Measurements from ENCODE around the gene DMD. TPM values are rescaled to one million over a fixed set of nuclear protein-coding genes. Genes with fewer than 3 reads are reported as not detected.

Gene DMD
- total and polyA plus RNA-seq, 2 of the 8 experiments (the other 6 are each of a cell fraction or from before 2014, with no cell fraction given) = 4.8 to 7.4 TPM

- no peak overlapping the region for H3K4me2 ChIP-seq (ENCODE audit: insufficient read depth in 1 of 2, low read depth in 2 of 2, low read length in 2 of 2)
- no peak overlapping the region for H2BK15ac ChIP-seq (ENCODE audit: low read length)
- H3K4ac ChIP-seq (replicated peaks; ENCODE audit: insufficient read length, low read depth, low read length) = no peak overlapping the region
- no peak overlapping the region for H2BK5ac ChIP-seq (ENCODE audit: low read depth, low read length)
- no peaks in the 10 kb centered on the region for H4K20me1 ChIP-seq (replicated peaks in 1 of 2; ENCODE audit: control insufficient read depth in 1 of 2, insufficient read depth in 2 of 2, low read length in 2 of 2)
- H3K9ac ChIP-seq (replicated peaks in 1 of 4; ENCODE audit: extremely low read depth in 1 of 4, low read depth in 3 of 4, low read length in 3 of 4) = no peak overlapping the region
- H3K79me1 ChIP-seq (ENCODE audit: low read depth, low read length) = no peaks in the 10 kb centered on the region
- FAIRE-seq (no peak), DNase-seq (ENCODE audit: low read depth in 1 of 2, low spot score in 2 of 2) (no peak)
- no peaks in the 10 kb centered on the region for H3K23me2 ChIP-seq (ENCODE audit: low read depth, low read length)
- ChIA-PET POLR2A (ENCODE audit: partially characterized antibody) (no interaction called here), CTCF (ENCODE audit: partially characterized antibody) (interaction anchor here (1.0 to 1.6 kb wide), 3 partner anchors 8 to 188 kb away, joined by 3 to 7 read pairs (median 3); no protein-coding TSS in a partner anchor)
- no peak overlapping the region for H4K91ac ChIP-seq (replicated peaks; ENCODE audit: insufficient read length, low read length)
- no peak overlapping the region for H2AK5ac ChIP-seq (ENCODE audit: low read depth, low read length)
- no peaks in the 10 kb centered on the region for H3K27me3 ChIP-seq (replicated peaks in 1 of 4; ENCODE audit: control insufficient read depth in 3 of 4, extremely low read depth in 1 of 4, insufficient read depth in 3 of 4, low read length in 3 of 4)
- no peaks in the 10 kb centered on the region for H3K4me1 ChIP-seq (replicated peaks in 1 of 4; ENCODE audit: control insufficient read depth in 3 of 4, insufficient read depth in 4 of 4, low read length in 3 of 4)
- no peak overlapping the region for H3K4me3 ChIP-seq (ENCODE audit: extremely low read depth in 1 of 4, insufficient read depth in 2 of 4, low read depth in 3 of 4, low read length in 4 of 4)
- H3K36me3 ChIP-seq (ENCODE audit: control insufficient read depth in 2 of 4, insufficient read depth in 4 of 4, low read length in 3 of 4) = no peaks in the 10 kb centered on the region
- no peak overlapping the region for H2BK12ac ChIP-seq (ENCODE audit: low read depth, low read length)
- H4K5ac ChIP-seq (ENCODE audit: insufficient read length, low read depth, low read length) = no peak overlapping the region
- H2AFZ ChIP-seq (ENCODE audit: low read length) = no peak overlapping the region
- no peak overlapping the region for H2BK20ac ChIP-seq (ENCODE audit: low read length)
- no peak overlapping the region for H4K8ac ChIP-seq (ENCODE audit: extremely low read depth, insufficient read depth, low read length)
- no peaks in the 10 kb centered on the region for H3K79me2 ChIP-seq (ENCODE audit: control insufficient read depth in 1 of 2, insufficient read depth in 2 of 2, low read length in 2 of 2)
- no peaks in the 10 kb centered on the region for H3K9me3 ChIP-seq (ENCODE audit: insufficient read depth in 2 of 2, low read depth in 1 of 2, low read length in 1 of 2)
- 97% methylated on average over 5 of the region's 5 CpGs; no CpG with 5 or more reads in 1 of the 2 experiments for WGBS, 2 experiments (ENCODE audit: extremely low coverage in 1 of 2, insufficient coverage in 1 of 2, insufficient read length in 1 of 2, insufficient replicate concordance in 2 of 2, low coverage in 1 of 2, low lambda C conversion rate in 2 of 2, missing lambda C conversion rate in 1 of 2)
- H3K18ac ChIP-seq (ENCODE audit: extremely low read depth, low read length) = no peak overlapping the region
- no peak overlapping the region for H2BK120ac ChIP-seq (replicated peaks; ENCODE audit: low read depth, low read length)
- H3K23ac ChIP-seq (ENCODE audit: insufficient read length) = no peak overlapping the region
- H3K27ac ChIP-seq (ENCODE audit: low read depth, low read length) = no peak overlapping the region
- no peak overlapping the region for H3K14ac ChIP-seq (ENCODE audit: insufficient read length)
- no peak overlapping the region for H3K56ac ChIP-seq (replicated peaks; ENCODE audit: insufficient read length, low read depth, low read length)
- TF ChIP-seq JUN (IDR thresholded peaks at IDR 0.05; ENCODE audit: low read depth, low read length) (no peak), NANOG (IDR thresholded peaks at IDR 0.05; ENCODE audit: insufficient read depth, low read depth, low read length, poor library complexity, severe bottlenecking) (no peak), RBBP5 (IDR thresholded peaks at IDR 0.05; ENCODE audit: borderline replicate concordance, low read depth, low read length) (no peak), MAX (IDR thresholded peaks at IDR 0.05) (no peak), HDAC2 (IDR thresholded peaks at IDR 0.05; ENCODE audit: borderline replicate concordance in 1 of 2, low read depth in 2 of 2, low read length in 2 of 2) (no peak), RXRA (IDR thresholded peaks at IDR 0.05; ENCODE audit: insufficient read depth, low read depth, low read length) (no peak), FOSL1 (IDR thresholded peaks at IDR 0.05; ENCODE audit: insufficient read depth, low read depth, low read length) (no peak), KDM4A (IDR thresholded peaks at IDR 0.05; ENCODE audit: low read depth, low read length, severe bottlenecking) (no peak)
These were observed 1986.9 kb downstream of the DMD start for GRCh38 chrX:31224381-31225012.

Data from H1 (cell line).